HL-60 (cell line): Measurements from ENCODE around the gene IRF3.

Experiments used
- GABPA ChIP-seq: IDR thresholded peaks from 2 replicates; pipeline ENCODE4 v1.6.1; 2012; ENCODE audit warnings: low read depth
- POLR2AphosphoS5 ChIP-seq: IDR thresholded peaks from 2 replicates; pipeline ENCODE4 v1.6.1; 2012; ENCODE audit warnings: low read depth
- REST ChIP-seq: IDR thresholded peaks from 2 replicates; pipeline ENCODE4 v1.6.1; 2012; ENCODE audit warnings: low read depth; ENCODE audit not compliant: insufficient replicate concordance
- SPI1 ChIP-seq: IDR thresholded peaks from 2 replicates; pipeline ENCODE4 v1.6.1; 2012; ENCODE audit warnings: low read depth, mild to moderate bottlenecking, borderline replicate concordance
- TF ChIP-seq, protein P1 (sequence below): IDR thresholded peaks from one replicate; pipeline ENCODE4 v1.5.1; 2011; ENCODE audit warnings: low read length, control low read depth, inconsistent platforms; ENCODE audit not compliant: insufficient read depth

GRCh38 chr19:49646586-49646985 lies 19.1 kb downstream of the IRF3 start:
- TF ChIP-seq, protein P1, sequence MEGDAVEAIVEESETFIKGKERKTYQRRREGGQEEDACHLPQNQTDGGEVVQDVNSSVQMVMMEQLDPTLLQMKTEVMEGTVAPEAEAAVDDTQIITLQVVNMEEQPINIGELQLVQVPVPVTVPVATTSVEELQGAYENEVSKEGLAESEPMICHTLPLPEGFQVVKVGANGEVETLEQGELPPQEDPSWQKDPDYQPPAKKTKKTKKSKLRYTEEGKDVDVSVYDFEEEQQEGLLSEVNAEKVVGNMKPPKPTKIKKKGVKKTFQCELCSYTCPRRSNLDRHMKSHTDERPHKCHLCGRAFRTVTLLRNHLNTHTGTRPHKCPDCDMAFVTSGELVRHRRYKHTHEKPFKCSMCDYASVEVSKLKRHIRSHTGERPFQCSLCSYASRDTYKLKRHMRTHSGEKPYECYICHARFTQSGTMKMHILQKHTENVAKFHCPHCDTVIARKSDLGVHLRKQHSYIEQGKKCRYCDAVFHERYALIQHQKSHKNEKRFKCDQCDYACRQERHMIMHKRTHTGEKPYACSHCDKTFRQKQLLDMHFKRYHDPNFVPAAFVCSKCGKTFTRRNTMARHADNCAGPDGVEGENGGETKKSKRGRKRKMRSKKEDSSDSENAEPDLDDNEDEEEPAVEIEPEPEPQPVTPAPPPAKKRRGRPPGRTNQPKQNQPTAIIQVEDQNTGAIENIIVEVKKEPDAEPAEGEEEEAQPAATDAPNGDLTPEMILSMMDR, result no peak
- TF ChIP-seq POLR2AphosphoS5 (no peak), REST (no peak), GABPA (no peak), SPI1 (no peak)
